ENCODE data around the gene B9D1.

Gene B9D1

GRCh38 chr17:19392303-19392702, 29.8 kb upstream of the B9D1 start:
- H3K27ac Mint-ChIP-seq = peak overlapping the region; percentile 95 to 97 (median 96)
- H3K36me3 Mint-ChIP-seq (ENCODE audit: low read depth) = no peaks in the 10 kb centered on the region
- H3K4me3 Mint-ChIP-seq = no peak overlapping the region
- no peaks in the 10 kb centered on the region for H3K9me3 Mint-ChIP-seq
- TF ChIP-seq CTCF (IDR thresholded peaks at IDR 0.05; ENCODE audit: unreplicated experiment in 3 of 3) = no peak
- H3K27me3 Mint-ChIP-seq (ENCODE audit: low read depth) = no peaks in the 10 kb centered on the region
- peaks cover 52% of the 10 kb centered on the region for H3K4me1 Mint-ChIP-seq

- H3K4me3 Mint-ChIP-seq = peak overlapping the region in 1 of 3 experiments; percentile 46
- H3K27me3 Mint-ChIP-seq (ENCODE audit: low read depth) = no peaks in the 10 kb centered on the region
- H3K36me3 Mint-ChIP-seq (ENCODE audit: low read depth) = no peaks in the 10 kb centered on the region
- TF ChIP-seq CTCF (IDR thresholded peaks at IDR 0.05; ENCODE audit: unreplicated experiment in 3 of 3) = no peak
- H3K27ac Mint-ChIP-seq = peak overlapping the region; percentile 95 to 97 (median 96)
- peaks cover 55% of the 10 kb centered on the region for H3K4me1 Mint-ChIP-seq
- no peaks in the 10 kb centered on the region for H3K9me3 Mint-ChIP-seq
These were observed 28.9 kb upstream of the B9D1 start for GRCh38 chr17:19391432-19391831.

- Mint-ChIP-seq H3K4me3 (no peak overlapping the region), H3K4me1 (peaks cover 59% of the 10 kb centered on the region), H3K36me3 (ENCODE audit: low read depth) (no peaks in the 10 kb centered on the region), H3K27ac (peak overlapping the region; percentile 95 to 97 (median 96)), H3K27me3 (ENCODE audit: low read depth) (no peaks in the 10 kb centered on the region), H3K9me3 (no peaks in the 10 kb centered on the region)
- no peak for TF ChIP-seq CTCF (IDR thresholded peaks at IDR 0.05; ENCODE audit: unreplicated experiment in 3 of 3)
These were observed 28.4 kb upstream of the B9D1 start for GRCh38 chr17:19390951-19391350.

GRCh38 chr17:19388791-19389785, 26.6 kb upstream of the B9D1 start:
- Mint-ChIP-seq H3K27me3 (ENCODE audit: low read depth) (no peaks in the 10 kb centered on the region), H3K4me1 (peaks cover 73% of the 10 kb centered on the region), H3K4me3 (peak overlapping the region in 1 of 3 experiments; percentile 66), H3K27ac (peak overlapping the region; percentile 96 to 97 (median 96)), H3K9me3 (no peaks in the 10 kb centered on the region), H3K36me3 (ENCODE audit: low read depth) (peaks cover 14% of the 10 kb centered on the region)
- TF ChIP-seq CTCF (IDR thresholded peaks at IDR 0.05; ENCODE audit: unreplicated experiment in 3 of 3) = no peak

GRCh38 chr17:19387921-19388521, 25.5 kb upstream of the B9D1 start:
- Mint-ChIP-seq H3K27ac (peak overlapping the region; percentile 96 to 97 (median 96)), H3K4me3 (peak overlapping the region; percentile 71 to 86 (median 71)), H3K4me1 (peaks cover 78% of the 10 kb centered on the region), H3K9me3 (no peaks in the 10 kb centered on the region), H3K36me3 (ENCODE audit: low read depth) (peaks cover 22% of the 10 kb centered on the region), H3K27me3 (ENCODE audit: low read depth) (no peaks in the 10 kb centered on the region)
- no peak for TF ChIP-seq CTCF (IDR thresholded peaks at IDR 0.05; ENCODE audit: unreplicated experiment in 3 of 3)

Measured in nephron (organoid).